HepG2 (cell line): ENCODE data around the gene CRYM. TPM values are rescaled to one million over a fixed set of nuclear protein-coding genes. Genes with fewer than 3 reads are reported as not detected.

Source experiments
- BHLHE40 ChIP-seq: IDR thresholded peaks from 2 replicates; pipeline ENCODE4 v1.6.1; 2011; ENCODE audit warnings: low read length, improper control_type of control experiment
- DMAP1 ChIP-seq: IDR thresholded peaks from 2 replicates; pipeline ENCODE4 v1.6.1; 2016
- ETS1 ChIP-seq: sonication (generic); formaldehyde crosslinking; IDR thresholded peaks from 2 replicates; pipeline ENCODE4 v1.4.0; 2020; ENCODE audit warnings: missing genetic modification reagents
- HOXA3 ChIP-seq: sonication (generic); formaldehyde crosslinking; IDR thresholded peaks from 2 replicates; pipeline ENCODE4 v1.5.0; 2020; ENCODE audit warnings: missing genetic modification reagents
- MIER3 ChIP-seq: IDR thresholded peaks from 2 replicates; pipeline ENCODE4 v1.6.1; 2016; ENCODE audit warnings: missing compliant biosample characterization, borderline replicate concordance
- NCOA5 ChIP-seq: sonication (generic); formaldehyde crosslinking; IDR thresholded peaks from 2 replicates; pipeline ENCODE4 v1.4.0; 2020; ENCODE audit warnings: missing genetic modification reagents
- NCOR1 ChIP-seq: fragments of 200-600 bp; sonication (generic); IDR thresholded peaks from 2 replicates; pipeline ENCODE4 v1.7.0; 2017; ENCODE audit warnings: antibody characterized with exemption, low read length, borderline replicate concordance
- TFE3 ChIP-seq: IDR thresholded peaks from 2 replicates; pipeline ENCODE4 v1.6.1; 2016
- WIZ ChIP-seq: sonication (generic); formaldehyde crosslinking; IDR thresholded peaks from 2 replicates; pipeline ENCODE4 v1.5.1; 2020; ENCODE audit warnings: mild to moderate bottlenecking, missing genetic modification reagents
- ZBTB33 ChIP-seq: sonication (generic); formaldehyde crosslinking; IDR thresholded peaks from 2 replicates; pipeline ENCODE4 v1.4.0; 2020; ENCODE audit warnings: missing genetic modification reagents
- ZNF232 ChIP-seq: sonication (generic); formaldehyde crosslinking; IDR thresholded peaks from 2 replicates; pipeline ENCODE4 v1.4.0; 2020; ENCODE audit warnings: missing genetic modification reagents, borderline replicate concordance
- ZNF234 ChIP-seq: sonication (generic); formaldehyde crosslinking; conservative IDR thresholded peaks from 2 replicates; pipeline ENCODE4 v1.5.1; 2020; ENCODE audit warnings: mild to moderate bottlenecking, missing genetic modification reagents
- ZNF691 ChIP-seq: sonication (generic); formaldehyde crosslinking; IDR thresholded peaks from 2 replicates; pipeline ENCODE4 v1.4.0; 2020; ENCODE audit warnings: missing genetic modification reagents, low read depth, mild to moderate bottlenecking, borderline replicate concordance
- polyA plus RNA-seq, 8 experiments: library from polyadenylated mRNA; depleted of rRNA in 3 of 8; stranded (reverse) in 7 of 8; unstranded in 1 of 8; fragments of >200 nt; fragmentation: Illumina TruSeq in 4 of 8; extraction: Trizol in 4 of 8; gene quantifications; 2 replicates each; pipeline versions ENCODE4 v1.2.1 to v1.2.3, GENCODE V29; 2011 to 2016; ENCODE audit warnings: low read depth in 4 of 8, missing spikeins in 1 of 8, mixed read lengths in 1 of 8; ENCODE audit not compliant: insufficient read depth in 1 of 8
- total RNA-seq, 5 experiments: library from RNA; depleted of rRNA; stranded (reverse); fragments of >200 nt; fragmentation: Illumina TruSeq; extraction: Trizol; gene quantifications; 2 replicates each; pipeline ENCODE4 v1.2.3, GENCODE V29; 2016; ENCODE audit warnings: low read depth in 1 of 5
- TF ChIP-seq, protein P1 (sequence below): sonication (generic); formaldehyde crosslinking; IDR thresholded peaks from 2 replicates; pipeline ENCODE4 v1.4.0; 2020; ENCODE audit warnings: mild to moderate bottlenecking, missing genetic modification reagents

The CRYM gene
- total and polyA plus RNA-seq, 2 of the 13 experiments (the other 11 are each of a cell fraction or from before 2014, with no cell fraction given): 1.9 to 2.2 TPM

DNA sequence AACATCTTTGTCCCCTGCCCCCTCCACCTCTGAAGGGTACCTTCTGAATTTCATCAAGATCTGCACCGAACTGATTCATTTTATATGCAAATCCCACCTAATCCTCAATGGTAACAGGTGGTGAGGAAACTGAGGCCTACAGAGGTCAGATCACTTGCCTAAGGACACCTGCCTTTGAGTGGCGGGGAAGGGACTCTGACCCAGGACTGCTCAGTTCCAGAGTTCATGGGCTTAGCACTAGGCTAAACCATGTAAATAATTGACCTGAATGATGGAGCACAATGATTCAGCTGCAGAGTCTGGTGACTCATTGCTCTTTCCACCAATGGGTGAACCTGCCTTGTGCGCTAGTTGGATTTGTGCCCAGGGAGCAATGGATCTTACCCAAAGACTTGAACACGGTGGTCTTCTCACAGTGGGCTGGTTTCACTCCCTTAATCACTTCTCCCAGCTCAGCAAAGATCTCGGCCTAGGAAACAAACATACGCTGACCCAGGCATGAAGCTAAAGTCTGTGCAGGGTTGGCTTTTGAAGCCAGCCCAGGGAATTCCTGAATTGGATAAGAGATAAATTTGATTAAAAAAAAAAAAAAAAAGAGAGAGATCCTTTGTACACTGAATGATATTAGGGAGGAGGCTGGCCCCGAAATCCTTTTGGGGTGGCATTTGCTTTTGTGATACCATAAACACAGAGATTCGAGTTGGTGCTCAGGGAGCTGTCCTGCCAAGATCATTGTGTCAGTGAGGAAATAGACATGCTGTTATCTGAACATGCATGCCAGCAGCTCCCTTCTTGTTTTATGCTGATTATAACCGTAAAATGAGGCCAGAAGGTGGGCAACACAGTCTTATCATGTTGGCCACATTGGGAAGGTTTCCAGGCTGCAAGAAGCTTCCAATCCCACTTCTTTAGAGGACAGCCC lies 17.0 kb downstream of the CRYM start (continued):
- TF ChIP-seq ETS1 (CRISPR knock-in tag) (no peak), HOXA3 (CRISPR knock-in tag) (peak; percentile 89), ZBTB33 (peak; percentile 59), ZNF232 (CRISPR knock-in tag) (peak; percentile 39; the same call in 1 of the 2 replicates), TFE3 (CRISPR knock-in tag) (peak; percentile 83; the same call in 1 of the 2 replicates), NCOA5 (CRISPR knock-in tag) (no peak), WIZ (CRISPR knock-in tag) (no peak), BHLHE40 (peak; percentile 31; the same call in 1 of the 2 replicates), MIER3 (CRISPR knock-in tag) (peak; percentile 98; the same call in 1 of the 2 replicates), ZNF234 (CRISPR knock-in tag) (no peak), ZNF691 (CRISPR knock-in tag) (0 out of 2 replicates have a peak, but pooled peaks have one; percentile 65), NCOR1 (peak; percentile 98), DMAP1 (peak; percentile 34; the same call in 1 of the 2 replicates)
- TF ChIP-seq, protein P1, sequence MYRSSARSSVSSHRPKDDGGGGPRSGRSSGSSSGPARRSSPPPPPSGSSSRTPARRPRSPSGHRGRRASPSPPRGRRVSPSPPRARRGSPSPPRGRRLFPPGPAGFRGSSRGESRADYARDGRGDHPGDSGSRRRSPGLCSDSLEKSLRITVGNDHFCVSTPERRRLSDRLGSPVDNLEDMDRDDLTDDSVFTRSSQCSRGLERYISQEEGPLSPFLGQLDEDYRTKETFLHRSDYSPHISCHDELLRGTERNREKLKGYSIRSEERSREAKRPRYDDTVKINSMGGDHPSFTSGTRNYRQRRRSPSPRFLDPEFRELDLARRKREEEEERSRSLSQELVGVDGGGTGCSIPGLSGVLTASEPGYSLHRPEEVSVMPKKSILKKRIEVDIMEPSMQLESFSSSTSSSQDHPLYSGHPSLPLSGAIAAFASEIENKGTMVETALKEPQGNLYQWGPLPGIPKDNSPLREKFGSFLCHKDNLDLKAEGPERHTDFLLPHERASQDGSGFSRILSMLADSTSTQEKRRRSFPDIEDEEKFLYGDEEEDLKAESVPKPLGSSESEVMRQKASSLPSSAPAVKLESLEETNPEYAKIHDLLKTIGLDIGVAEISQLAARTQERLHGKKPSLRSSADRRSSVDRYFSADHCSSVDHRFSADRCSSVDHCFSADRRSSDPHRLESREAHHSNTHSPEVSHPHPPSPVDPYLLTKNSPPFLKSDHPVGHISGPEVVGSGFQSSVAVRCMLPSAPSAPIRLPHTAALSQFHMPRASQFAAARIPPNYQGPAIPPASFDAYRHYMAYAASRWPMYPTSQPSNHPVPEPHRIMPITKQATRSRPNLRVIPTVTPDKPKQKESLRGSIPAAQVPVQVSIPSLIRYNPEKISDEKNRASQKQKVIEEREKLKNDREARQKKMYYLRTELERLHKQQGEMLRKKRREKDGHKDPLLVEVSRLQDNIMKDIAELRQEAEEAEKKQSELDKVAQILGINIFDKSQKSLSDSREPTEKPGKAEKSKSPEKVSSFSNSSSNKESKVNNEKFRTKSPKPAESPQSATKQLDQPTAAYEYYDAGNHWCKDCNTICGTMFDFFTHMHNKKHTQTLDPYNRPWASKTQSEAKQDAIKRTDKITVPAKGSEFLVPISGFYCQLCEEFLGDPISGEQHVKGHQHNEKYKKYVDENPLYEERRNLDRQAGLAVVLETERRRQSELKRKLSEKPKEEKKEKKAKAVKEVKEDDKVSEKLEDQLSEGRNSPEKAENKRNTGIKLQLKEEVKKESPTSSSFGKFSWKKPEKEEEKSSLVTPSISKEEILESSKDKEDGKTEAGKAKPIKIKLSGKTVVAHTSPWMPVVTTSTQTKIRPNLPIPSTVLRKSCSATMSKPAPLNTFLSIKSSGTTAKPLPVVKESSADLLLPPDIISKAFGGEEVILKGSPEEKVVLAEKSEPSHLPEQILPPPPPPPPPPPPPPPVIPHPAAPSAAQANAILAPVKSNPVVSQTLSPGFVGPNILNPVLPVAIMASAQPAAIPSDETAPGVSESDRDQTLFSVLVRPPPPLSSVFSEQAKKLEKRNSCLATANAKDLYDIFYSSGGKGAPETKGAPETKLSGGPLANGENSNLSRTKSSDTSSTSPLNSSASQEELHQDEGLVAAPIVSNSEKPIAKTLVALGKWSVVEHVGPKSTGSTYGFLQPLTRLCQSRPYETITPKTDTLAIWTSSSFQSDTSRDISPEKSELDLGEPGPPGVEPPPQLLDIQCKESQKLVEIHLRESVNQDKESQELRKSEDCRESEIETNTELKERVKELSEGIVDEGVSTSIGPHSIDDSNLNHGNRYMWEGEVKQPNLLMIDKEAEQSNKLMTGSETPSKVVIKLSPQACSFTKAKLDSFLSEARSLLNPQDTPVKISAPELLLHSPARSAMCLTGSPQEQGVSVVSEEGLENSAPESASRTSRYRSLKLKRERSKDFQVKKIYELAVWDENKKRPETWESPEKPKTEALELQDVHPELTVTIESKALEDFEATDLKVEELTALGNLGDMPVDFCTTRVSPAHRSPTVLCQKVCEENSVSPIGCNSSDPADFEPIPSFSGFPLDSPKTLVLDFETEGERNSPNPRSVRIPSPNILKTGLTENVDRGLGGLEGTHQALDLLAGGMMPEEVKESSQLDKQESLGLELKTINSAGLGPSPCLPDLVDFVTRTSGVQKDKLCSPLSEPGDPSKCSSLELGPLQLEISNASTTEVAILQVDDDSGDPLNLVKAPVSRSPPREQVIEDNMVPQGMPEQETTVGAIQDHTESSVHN (CRISPR knock-in tag): no peak
